Stimulated activated CD8-positive, alpha-beta memory T cell treated with anti-CD3 and anti-CD28 coated beads, Interleukin-4, amount 100 ng/mL, for 24 hours (primary cell): ENCODE measurements around the gene KIF15.

ENCODE experiments used
- DNase-seq: peaks from one replicate; pipeline ENCODE4 v3.0.0-alpha.2; 2020; ENCODE audit warnings: low read depth

Gene KIF15

DNA sequence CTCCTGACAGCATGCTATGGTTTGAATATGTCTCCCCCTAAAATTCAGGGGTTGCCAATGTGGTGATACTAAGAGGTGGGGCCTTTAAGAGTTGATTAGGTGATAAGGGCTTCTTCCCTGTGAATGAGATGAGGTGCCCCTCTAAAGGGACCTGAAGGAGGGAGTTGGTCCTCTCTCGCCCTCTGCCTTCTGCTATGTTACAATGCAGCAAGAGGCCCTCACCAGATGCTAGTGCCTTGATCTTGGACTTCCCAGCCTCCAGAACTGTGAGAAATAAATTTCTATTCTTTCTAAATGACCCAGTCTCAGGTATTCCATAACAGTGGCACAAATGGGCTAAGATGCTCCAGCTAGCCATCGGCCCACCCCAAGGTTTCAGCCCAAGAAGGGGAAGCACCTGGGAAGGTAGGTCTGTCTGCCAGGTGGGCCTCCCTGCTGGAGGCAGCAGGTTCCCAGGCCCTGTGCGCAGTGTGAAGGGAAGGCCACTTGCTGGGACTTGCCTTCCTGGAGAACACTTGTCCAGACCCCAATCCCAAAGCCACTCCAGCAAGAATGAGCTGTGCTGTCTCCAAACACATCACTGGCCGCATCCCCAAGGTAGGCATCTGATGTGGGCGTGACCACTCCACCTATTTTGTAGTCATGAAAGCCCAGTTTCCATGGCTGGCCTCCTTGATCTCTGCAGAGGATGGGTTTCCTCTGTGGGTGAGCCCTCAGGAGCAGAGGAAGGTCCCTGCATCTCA is 121.8 kb downstream of the KIF15 start:
- DNase-seq, result no peak

DNA sequence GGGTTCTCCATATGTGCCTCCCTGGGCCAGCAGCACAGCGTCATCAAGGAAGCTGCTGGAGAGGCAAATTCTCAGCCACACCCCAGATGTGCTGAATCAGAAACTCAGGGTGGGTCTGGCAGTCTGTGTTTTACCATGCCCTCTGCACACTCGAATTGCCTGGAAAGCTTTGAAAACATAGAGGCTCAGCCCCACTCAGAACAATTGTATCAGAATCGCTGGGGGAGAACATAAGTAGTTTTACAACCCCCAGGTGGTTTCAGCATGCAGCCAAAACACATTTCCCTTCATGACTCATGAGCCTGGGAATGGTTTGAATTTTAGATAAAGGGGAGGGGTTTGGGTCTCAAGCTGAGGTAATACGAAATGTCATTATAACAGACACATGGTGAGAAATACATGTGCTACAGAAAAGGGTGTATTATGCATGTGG is 122.4 kb downstream of the KIF15 start:
- DNase-seq, result no peak

- DNase-seq, result no peak
Observed at GRCh38 chr3:44885618-44886017, 124.0 kb downstream of the KIF15 start.

GRCh38 chr3:44886561-44886960 is 125.0 kb downstream of the KIF15 start:
- DNase-seq, result no peak

GRCh38 chr3:44887101-44887500 is 125.5 kb downstream of the KIF15 start:
- DNase-seq, result no peak

- no peak for DNase-seq
Observed at GRCh38 chr3:44890258-44890657, 128.7 kb downstream of the KIF15 start.

- no peak for DNase-seq
Observed at GRCh38 chr3:44890852-44891251, 129.3 kb downstream of the KIF15 start.

GRCh38 chr3:44892689-44893088 is 131.1 kb downstream of the KIF15 start:
- no peak for DNase-seq

DNA sequence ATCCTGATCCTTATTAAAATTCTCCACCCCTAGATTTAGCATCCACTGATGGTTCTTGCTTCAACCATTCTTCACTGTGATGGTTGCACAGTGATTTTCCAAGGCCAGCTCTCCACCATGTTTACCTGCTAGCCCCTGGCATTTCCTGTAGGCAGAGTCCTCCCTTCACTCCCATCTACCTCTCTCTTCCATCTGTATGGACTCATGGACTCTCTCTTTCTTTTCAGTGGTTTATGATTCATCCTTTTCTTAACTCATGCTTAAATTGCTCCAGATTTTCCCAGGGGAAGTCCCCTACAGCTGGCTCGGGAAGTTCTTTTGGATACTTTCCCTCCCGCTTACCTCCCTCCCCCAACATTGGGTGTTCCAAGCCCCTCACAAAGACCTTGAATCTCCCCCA is 131.5 kb downstream of the KIF15 start:
- DNase-seq, result no peak

DNA sequence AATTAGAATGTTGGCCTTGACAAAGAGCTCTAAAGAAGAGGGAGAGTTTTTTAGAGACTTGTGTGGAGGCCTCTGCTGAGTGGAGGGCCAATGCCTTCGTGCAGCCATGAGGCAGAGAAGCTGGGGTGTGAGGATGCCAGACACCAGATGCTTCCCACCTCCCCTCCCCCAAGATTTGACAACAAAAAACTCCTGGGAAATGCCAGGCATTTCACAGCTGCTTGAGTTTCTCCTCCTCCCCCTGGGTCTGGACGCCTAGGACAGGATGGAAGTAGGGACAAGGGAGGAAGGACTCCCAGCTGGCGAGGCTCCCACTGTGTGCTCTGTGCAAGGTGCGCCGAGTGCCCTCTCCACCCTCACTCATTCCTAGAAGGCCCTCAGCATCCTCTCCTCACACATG is 132.9 kb downstream of the KIF15 start:
- no peak for DNase-seq

DNA sequence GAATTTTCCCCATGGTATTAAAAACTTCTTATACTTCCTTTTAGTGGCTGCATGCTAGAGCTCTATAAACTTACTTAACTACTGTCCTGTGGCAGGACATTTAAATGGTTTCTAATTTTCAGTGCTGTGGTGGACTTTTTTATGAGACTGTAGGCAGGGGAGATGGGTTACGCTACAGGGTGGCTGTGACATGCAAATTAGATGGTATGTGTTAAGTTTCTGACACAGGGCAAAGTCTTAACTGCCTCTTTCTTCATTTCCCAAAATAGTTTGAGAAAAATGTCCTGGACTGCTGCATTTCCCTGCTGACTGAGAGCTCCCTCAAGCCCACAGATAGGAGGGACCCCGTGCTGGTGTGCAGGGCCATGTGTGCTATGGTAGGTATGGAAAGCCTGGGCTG is 134.8 kb downstream of the KIF15 start:
- DNase-seq, result no peak

- DNase-seq, result no peak
Observed at GRCh38 chr3:44899683-44900367, 138.2 kb downstream of the KIF15 start.

- DNase-seq, result no peak
Observed at GRCh38 chr3:44902628-44903027, 141.0 kb downstream of the KIF15 start.
